ENCODE results near the gene DOCK10.
A peak's percentile ranks its signal among the peaks of the same experiment; 100 is the strongest.
"Not testable (repeated sequence)": the region's sequence is repeated elsewhere in the genome, so short reads cannot be mapped to it uniquely, and the experiment has no call there.

Gene DOCK10

DNA sequence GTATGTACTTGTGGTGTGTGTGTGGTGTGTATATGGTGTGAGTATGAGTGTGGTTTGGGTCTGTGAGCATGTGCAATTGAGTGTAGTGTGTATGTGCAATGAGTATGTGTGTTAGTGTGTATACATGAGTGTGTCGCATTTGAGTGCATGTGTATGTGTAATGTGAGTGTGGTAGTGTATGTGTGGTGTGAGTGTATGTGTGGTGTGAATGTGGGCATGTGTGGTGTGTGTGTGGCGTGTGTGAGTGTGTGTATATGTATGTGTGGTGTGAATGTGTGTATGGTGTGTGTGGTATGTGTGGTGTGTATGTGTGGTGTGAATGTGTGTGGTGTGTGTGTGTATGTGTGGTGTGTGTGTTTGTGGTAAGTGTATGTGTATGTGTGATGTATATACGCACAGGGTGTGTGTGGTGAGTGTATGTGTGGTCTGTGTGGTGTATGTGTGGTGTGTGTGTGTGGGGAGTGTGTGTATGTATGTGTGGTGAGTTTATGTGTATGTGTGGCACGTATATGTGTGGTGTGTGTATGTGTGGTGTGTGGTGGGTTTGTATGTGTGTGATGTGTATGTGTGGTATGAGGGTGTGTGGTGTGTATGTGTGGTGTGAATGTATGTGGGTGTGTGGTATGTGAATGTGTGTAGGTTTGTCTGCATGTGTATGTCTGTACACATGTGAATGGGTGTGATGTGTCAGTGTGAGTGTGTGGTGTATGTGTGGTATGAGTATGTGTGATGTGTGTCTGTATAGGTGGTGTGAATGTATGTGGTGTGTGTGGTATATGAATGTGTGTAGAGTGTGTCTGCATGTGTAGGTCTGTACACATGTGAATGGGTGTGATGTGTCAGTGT lies 123.4 kb downstream of the DOCK10 start:
- DNase-seq (ENCODE audit: low read depth) = no peak

DNA sequence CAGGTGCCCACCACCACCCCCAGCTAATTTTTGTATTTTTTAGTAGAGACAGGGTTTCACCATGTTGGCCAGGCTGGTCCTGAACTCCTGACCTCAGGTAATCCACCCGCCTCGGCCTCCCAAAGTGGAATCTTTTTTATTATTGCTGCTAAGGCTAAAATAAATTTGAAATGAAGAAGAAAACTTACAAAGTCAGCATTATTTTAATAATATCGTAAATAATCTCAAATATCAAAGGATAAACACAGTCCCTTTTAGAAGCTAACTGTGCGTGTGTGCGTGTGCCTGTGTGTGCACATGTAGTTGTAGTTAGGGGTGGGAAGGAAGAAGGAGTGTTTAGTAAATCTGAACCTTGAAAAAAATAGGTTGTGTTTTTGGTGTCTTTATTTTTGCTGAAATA lies 125.0 kb downstream of the DOCK10 start:
- DNase-seq (ENCODE audit: low read depth) = not testable (repeated sequence)

DNA sequence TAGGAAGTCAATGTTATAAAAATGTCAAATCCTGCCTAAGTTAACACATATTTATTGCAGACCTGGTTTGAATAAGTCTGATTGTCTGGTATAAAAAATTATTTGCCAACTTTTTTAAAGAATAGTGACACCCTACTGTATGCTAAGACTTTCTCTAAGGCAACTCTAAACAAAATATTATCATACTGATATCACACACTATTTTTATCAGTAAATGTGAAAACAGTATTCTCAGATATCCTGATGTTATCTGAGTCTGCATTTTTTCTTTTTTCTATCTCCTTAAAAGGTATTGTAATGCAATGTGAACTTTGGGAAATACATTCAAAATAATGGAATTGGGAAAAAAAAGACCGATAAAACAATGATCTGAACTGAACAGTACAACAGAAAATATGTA lies 127.1 kb downstream of the DOCK10 start:
- peak; percentile 57 for DNase-seq (ENCODE audit: low read depth)

DNA sequence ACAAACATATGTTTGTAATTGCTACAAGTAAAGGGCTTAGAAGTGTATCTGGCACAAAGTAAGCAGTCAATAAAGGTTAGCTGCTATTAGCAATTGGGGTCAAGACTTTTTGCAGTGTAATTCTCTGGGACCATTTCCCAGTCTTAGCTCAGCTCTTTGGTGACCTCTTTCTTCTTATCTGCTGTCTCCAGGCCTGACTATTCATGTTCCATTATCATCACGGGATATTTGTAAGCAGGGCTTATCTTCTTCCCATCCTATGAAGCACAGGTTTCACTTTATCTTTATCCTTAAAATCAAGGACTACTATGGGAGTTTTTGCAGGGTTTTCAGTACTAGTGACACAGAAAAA lies 131.7 kb downstream of the DOCK10 start:
- DNase-seq (ENCODE audit: low read depth) = peak; percentile 35

DNA sequence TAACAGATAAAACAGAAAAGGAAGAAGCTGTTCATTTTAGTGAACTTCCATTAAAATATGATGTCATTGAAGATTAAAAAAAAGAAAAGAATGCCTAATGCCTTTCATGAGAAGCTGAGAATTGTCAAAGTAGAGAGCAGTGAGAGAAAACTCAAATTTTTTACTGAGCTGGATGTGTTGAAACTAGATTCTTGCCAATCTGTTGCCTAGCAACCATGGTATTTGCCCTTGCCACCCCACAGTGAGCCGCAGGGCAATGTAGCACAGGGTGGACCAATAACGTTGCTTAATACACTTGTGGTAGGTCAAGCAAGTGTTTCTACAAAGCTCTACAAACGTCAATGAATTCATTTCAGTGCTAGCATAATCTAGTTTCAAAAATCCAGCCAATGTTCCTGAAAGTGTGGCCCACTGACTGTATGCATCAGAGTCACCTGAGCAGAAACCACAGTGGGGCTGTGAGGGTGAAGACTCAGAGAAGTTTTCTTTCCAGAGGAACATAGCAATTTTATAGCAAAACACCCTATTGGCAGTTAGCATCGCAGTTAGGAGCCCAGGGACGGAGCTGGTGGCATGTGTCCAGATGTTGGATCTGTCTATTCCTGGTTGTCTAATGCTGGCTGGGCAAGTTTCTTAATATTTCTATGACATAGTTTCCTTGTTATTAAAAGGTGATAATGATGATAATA lies 132.2 kb downstream of the DOCK10 start:
- peak; percentile 92 for DNase-seq (ENCODE audit: low read depth)

DNA sequence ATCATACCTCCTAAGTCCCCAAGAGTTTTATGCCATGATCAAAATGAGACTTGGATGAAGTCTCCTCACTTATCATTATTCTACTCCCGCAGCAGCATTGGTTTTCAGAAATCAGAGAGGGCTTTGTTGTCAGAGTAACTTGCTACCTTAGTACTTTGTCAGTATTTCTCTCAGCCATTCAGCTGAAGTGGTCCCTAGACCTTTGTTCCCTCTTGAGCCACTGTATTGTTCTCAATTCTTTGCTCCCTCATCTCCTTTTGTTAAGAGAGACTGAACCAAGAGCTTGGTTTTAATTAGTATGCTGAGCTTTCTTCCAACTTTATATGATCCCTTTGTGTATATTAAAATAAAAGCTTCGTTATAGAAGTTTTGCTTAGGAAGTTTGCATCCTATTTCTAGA lies 133.4 kb downstream of the DOCK10 start:
- DNase-seq (ENCODE audit: low read depth) = no peak

DNA sequence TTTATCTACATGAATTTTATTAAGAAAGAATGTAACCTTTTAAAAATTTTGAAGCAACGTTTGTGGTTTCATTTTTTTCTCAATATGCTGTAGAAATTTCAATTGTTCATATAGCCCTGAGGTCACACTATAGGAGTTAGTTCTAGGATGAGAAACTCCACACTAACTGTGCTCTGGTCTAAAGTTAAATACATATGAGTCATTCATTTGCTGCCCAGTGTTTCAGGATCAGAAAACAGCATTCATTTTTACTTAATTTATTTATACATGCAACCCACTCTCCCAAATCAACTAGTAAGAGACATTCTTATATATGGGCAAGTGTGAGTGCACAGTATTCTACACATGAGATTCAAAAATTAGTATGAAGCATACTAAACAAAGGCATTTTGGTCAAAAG lies 137.9 kb downstream of the DOCK10 start:
- DNase-seq (ENCODE audit: low read depth) = peak; percentile 51

DNA sequence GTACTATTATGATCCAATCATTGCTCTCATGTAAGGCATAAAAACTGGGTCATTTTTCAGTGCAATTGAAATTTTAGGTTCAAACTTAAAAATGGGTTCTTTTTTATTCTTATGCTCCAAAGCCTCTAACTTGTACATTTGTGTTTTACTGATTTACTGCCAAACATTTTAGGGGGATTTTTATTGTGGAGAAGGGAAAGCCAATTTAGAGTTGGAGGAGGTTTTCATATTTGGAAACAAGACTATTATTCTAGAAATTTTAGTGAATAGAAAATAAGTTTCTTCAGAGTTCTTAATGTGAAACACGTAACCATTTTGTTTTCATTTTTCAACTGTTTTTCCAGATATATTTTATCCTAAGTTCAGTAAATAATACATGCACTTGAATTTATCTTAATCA lies 138.6 kb downstream of the DOCK10 start:
- no peak for DNase-seq (ENCODE audit: low read depth)

DNA sequence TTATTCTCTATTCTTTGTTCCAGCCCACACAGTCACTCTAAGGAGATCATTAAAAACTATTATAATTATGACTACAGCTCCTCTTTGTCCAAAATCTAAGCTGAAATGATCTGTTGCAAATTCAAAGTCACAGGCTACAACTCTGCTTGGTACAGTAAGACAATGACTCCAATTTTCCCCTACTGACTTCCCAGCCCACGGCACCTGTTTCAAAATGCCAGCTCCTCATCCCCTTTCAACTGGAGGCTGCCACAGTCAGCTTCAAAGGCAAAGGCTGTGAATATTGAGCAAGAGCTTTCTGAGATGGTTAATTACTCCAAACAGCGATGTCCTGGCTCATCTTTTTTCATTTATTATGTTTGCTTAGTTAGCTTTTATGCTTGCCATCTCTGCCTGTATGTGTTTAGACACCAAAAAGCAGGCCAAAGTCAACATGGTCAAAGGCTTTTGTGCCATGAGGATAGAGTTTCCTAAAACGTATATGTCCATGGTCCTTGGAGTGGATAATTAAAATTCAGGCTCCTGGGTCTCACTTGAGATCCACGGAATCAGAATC lies 141.1 kb downstream of the DOCK10 start:
- no peak for DNase-seq (ENCODE audit: low read depth)

DNA sequence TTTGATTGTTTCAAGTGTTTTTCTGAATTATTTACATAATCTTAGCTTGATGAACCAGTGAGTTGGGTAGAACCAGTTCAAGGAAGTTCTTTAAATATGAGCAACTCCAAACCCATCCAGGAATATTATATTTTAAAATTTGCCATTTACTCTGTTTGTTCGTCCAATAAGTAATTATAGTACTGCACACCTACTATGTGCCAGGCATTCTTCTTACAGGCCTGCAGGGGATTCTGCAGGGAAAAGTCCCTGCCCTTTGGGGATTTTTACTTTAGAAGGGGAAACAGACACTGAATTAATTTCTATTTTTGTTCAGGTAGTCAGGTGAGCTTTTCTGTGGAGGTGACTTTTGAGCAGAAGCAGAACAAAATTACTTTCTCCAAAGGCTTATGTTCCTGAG lies 146.9 kb downstream of the DOCK10 start:
- DNase-seq (ENCODE audit: low read depth) = no peak

DNA sequence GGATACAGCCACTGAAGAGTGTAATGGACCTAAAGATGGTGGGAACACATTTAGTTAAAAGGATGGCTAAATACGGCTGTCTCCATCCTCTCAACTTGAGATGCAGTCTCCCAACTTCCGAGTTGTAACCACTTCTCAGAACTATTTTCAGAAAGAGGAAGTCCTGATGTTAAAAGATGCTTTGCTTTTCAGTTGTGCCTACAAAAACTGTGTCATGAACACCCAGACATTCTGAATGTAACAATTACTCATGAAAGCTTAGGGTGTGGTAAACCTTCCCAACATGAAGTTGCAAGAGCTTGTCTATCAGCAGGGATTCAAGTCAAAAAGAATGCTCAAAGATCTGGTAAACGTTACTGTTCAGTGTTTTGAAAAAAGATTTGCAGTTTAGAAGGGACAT lies 147.9 kb downstream of the DOCK10 start:
- DNase-seq (ENCODE audit: low read depth) = no peak

DNA sequence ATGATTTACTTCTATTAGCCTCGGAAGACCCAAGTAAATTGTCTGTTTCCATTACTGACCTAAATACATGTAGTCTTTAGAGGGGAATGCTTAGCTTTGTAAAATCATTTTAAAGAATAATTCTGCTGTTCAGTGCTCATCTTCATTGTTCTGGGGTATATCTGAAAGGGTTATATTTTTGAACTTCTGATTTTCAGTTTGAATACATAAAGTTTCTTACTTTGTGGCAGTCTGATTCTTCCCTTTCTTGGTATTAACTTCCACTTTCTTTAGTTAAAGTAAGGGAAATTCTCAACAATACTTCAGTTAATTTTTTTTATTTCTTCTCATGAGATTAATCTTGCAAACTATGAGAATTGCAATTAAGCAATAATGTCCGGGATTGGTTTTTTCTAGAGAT lies 148.4 kb downstream of the DOCK10 start:
- no peak for DNase-seq (ENCODE audit: low read depth)

DNA sequence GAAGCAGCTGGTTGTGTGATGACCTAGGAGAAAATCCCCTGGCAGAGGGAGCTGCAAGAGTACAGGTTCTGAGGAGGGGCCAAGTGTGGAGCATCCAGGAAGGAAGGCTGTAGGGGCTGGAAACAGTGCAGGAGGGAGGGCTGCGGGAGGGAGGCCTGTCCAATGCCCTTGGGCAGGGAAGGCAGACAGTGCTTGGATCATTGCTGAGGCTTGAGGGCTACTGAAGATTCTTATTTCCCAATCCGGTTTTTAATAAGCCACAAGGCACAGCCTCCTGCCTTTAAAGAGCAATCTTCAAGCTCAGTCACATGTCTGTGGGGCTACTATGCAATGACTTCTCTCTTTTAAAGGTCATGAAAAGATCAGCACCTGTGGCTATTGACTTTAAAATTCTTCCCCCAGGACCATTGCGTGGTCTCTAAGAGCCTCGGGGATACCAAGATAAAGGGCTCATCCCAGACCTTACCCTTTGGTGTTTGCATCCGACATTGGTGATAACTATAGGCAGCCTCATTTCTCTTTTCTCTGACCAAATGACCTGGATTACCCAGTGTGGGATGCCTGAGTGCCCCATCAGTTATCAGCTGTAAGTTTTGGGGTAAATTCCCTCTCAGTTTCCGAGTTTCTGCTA lies 149.6 kb downstream of the DOCK10 start:
- peak; percentile 36 for DNase-seq (ENCODE audit: low read depth)

DNA sequence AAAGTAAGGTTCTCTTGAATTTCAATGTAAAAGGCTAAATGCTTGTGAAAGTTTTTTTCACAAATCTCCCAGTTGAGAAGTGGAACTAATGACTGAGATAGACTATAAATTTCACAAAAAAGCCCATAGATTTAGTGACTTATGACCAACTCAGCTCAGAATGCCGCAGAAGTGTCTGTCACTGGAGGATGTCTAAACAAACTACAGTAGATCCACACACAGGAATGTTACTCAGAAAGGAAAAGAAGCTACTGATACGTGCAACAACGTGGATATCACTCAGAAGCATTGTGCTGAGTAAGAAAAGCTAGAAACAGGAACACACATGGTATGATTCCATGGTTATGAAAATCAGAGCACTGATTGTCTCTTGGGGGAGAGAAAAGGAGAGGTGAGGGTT lies 151.9 kb downstream of the DOCK10 start:
- peak; percentile 70 for DNase-seq (ENCODE audit: low read depth)

DNA sequence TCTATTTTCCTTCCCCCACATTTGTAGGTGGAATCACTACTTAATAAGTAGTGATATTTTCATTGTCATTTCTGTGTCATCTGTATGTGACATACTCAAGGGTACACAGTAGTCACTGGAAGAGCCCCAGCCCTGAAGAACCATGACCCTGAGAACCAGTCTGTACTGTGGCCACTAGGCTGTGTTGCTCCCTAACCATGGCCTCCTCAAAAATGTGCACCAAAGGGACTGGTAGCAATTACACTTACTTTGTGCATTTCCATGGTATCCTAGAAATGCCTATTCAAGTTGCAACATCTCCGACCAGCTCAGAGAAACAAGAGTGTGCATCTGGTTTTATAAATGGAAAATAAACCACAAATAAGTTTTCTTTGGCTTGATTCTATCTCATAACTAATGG lies 155.1 kb downstream of the DOCK10 start:
- peak; percentile 90 for DNase-seq (ENCODE audit: low read depth)

DNA sequence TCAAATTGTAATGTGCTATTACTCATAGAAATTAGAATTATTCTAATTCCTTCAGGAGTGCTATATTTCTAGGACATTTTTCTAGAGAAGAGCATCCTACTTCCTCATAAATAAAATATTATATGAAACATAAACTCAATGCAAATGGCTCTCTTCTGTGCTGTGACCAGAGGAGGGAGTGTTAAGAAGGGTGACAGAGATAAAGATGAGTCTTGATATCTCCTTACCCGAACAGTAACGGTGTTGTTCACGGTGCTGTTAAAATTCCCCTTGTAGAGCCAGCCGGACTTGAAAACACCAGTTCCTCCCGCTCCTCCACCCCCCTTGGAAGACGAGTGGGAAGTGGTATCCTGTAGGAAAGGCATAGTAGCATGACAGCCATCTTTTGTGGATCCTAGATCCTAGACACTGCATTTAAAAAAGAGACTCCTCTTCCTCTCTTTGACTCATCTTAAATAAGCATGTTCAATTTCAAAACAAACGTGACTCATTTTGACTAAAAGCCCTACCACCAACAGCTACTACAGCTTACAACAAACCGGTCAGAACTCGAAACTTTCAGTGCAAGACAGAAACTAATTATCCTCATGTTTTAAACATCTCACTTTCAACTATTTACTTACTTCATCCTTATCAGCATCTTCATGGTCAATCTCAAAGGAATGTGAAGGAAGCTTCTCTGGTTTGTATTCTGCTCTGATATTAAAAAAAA lies 156.3 kb downstream of the DOCK10 start:
- peak; percentile 92 for DNase-seq (ENCODE audit: low read depth)

DNA sequence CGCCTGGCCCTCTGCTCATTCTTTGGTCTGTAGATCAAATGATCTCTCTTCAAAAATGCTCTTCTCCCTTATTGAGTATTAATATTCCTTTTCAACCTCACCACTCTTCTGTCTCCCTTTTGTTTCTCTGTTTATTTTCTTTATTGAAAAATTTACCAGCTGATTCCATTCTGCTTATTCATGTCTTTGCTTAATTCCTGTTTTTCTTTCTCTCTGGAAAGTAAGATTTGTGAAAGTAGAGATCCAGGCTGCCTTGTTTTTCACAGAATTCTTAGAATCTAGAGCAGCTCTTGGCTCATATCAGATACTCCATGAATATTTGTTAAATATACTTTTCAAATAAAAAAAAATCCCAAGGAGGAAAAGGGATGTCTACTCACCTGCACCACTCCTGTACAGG lies 157.0 kb downstream of the DOCK10 start:
- peak; percentile 46 for DNase-seq (ENCODE audit: low read depth)

DNA sequence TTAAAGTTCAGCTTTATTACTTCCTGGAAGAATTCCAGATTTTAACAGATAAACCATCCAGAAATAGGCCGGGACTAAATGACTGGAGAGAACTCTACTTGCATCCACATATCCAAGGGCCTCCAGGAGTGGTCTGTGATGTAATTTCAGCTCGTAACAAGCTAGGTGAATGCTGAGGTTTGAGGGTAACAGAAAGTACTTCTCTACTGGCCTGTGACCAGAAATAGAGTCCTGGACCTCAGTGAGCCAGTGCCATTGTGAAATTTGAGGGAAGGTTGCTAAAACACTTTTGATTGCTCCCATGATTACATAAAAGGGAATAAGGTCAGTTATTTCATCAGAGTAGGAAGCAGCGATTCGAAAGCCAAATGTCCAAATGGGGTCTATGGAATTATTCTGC lies 158.1 kb downstream of the DOCK10 start:
- DNase-seq (ENCODE audit: low read depth) = peak; percentile 61

DNA sequence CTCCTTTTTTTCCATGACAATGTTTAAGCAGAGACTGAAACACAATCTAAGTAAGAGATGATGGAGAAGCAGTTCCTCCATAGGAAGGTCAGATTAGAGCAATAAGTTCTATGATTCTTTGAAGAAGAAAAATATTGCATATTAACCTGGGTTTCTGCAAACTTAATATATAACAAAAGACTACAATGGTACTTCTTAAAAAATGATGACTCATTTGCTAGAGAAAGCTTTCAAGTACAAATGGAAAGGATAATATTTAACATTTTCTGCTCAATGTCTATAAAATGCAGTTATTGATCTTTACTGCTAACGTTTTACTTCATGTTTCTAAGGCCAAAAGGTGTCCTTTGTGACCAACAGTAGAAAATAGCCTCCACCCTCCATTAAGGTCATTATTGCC lies 158.6 kb downstream of the DOCK10 start:
- no peak for DNase-seq (ENCODE audit: low read depth)

DNA sequence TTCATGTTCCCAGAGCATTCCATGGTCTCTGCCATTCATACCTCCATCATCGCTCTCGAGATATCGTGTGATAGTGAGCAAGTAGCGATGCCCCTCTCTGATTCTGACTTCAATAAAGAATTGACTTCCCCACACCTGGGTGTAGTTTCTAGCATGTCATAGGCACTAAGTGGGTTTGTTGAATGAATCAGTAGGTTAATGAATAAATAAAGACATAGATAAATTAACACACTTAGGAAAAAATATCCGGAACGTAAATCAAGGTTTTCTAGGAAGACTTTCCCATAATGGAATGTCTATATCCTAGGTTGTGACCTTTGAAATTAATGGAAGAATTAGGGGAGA lies 159.1 kb downstream of the DOCK10 start:
- DNase-seq (ENCODE audit: low read depth) = no peak

DNA sequence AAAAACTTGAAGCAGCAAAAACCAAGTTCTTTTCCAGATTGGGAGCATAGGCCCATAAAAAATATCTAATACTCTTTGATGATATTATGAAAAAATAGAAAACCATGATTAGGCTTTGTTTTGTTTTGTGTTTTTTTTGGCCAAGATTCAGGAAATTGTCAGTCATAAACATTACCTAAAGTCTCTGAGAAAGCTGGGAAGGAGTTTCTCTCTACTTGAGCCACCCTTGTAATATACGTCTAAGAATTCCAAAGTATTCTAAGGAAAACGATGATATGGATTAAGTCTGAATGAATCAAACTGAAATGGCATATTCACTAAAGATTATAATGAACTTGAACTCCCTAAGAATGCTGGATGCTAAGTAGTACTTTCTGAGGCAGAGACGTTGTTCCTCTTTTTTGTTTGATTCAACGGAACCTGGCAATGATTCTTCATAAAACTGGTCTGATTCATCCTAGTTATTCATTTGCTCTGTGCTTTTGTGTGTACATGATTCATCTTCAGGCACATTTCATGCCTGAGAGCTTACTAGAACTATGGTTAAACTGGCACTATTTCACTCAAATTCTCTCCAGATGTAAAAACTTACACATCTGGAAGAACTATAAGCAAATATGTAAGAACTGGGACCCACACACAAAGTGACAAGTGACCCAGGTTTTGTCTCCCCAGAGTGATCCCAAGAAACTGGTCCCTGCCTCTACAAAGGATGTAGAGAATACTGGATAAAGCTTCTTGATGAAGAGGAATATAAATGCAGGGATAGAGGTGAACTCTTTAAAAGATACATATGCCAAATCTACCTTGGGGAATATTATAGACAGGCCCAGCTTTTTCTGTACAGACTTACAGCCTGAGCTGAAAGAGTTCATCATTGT lies 159.7 kb downstream of the DOCK10 start:
- peak; percentile 93 for DNase-seq (ENCODE audit: low read depth)
